Stimulated activated CD4-positive, alpha-beta T cell treated with anti-CD3 and anti-CD28 coated beads, TNF-alpha, amount 100 ng/mL, for 4 hours (primary cell): ENCODE measurements around the gene WSB1.
A peak's percentile ranks its signal among the peaks of the same experiment; 100 is the strongest.

Experiments used
- DNase-seq, 3 experiments: peaks; one replicate each; pipeline ENCODE4 v3.0.0-alpha.2; 2020; ENCODE audit warnings: low read depth in 3 of 3

WSB1 gene

GRCh38 chr17:27338536-27338985, 44.6 kb downstream of the WSB1 start:
- no peak for DNase-seq

- no peak for DNase-seq
These were observed 45.4 kb downstream of the WSB1 start for GRCh38 chr17:27339198-27339835.

DNA sequence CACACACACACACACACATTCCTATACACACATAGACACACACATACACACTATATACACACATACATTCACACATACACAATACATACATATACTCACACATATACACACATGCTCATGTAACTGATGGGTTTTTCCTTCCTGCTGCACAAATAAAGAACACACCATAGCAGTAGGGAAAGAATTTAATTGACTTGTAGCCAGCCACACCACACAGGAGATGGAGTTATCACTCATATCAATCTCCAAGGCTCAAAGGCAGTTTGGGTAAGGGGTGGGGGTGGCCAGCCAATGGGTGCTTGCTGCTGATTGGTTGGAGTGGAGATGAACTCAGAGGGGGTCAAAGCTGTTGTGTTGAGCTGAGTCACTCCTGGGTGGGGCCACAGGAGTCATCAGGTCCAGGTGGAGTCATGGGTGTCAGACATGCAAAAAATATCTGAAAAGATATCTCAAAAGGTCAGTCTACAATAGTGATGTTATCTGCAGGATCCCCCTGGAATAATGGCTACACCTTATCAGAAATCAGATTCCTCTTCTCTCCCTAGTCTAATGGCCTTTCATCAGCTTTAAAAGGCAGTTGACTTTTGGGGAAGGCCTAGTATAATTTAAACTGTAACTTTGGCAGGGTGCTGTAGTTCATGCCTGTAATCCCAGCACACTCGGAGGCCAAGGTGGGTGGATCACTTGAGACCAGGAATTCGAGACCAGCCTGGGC, 46.1 kb downstream of the WSB1 start:
- no peak for DNase-seq

DNA sequence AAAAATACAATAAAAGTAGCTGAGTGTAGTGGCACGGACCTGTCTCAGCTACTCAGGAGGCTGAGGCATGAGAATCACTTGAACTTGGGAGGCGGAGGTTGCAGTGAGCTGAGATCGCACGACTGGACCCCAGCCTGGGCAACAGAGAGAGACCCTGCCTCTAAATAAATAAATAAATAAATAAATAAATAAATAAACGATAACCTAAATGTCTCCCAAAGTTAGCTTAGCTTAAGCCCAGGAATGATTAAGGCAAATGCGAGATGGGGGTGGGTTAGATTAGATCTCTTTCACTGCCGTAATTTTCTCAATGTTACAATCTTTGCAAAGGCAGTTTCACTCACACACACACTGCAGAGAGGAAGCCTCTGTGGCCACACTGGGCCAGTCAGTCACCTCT, 46.7 kb downstream of the WSB1 start:
- no peak for DNase-seq

DNA sequence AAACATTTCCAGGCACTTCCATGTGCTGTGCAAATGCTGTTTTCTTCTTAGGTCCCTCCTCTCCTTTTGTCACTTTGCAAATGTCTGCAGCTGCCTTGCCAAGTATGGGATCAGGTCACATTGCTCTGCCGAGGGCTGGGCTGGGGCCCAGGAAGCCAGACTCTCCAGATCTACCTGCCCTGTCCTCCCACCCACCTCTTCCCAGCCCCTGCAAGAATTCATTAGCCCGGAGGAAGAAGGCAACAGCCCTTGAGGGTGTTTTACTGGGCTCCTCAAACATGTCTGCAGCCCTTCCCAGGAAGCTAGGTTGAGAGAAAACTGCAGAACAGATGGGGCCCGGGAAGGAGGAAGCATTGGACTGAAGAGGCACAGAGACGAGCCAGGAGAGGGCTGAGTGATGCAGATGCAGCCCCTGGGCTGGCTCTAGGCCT, 47.1 kb downstream of the WSB1 start:
- DNase-seq = no peak

DNA sequence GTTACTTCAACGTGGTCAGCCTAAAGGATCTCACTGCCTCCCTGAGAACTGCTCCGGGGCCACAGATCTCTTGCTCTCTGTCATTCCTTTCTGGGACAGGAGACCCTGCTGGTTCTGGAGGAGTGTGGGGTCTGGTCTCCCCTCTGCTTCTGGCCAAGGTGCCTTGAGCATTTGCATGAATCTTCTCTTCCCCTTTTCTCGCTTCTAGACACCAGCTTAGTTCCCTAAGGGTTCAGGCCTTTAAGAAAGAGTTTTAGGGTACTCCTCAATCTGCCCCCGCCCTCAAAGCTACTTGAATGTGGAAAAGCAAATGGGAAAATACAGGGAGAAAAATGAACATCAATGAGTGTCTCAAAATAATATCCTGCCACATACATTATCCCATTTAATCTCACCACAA, 48.1 kb downstream of the WSB1 start:
- no peak for DNase-seq

- DNase-seq = no peak
These were observed 49.4 kb downstream of the WSB1 start for GRCh38 chr17:27343294-27343693.

- DNase-seq = no peak
These were observed 50.2 kb downstream of the WSB1 start for GRCh38 chr17:27343977-27344607.

DNA sequence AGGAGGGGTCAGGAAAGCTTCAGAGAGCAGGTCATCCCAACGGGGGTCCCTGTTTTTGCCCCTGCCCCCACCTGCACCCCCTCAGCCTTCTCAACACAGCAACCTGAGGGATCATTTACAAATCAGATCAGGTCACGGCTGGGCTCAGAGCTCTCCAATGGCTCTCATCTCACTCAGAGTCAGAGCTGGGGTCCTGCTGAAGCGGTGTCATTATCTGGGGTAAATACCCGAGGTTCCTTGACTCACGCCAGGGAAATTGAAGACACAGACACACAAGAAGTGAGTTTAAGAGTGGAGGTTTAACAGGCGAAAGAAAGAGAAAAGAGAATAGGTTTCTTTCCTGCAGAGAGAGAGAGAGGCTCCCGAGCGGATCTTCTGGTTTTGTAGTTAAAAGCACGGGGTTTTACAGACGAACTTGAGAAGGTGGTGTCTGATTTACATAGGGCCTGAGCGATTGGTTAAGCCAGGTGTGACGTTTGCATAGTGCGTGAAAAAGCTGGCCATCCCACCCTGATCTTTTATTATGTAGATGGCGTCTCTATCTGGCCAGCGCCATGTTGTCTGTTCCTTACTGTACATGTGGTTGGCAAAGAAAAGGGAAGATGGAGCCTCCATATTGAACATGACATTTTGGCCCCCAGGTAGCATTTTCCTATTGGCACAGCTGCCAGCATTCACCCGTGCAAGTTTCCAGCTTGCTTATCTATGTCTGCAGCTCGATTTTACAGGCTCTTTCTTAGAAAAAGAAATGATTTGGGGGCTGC, 51.4 kb downstream of the WSB1 start:
- no peak for DNase-seq

GRCh38 chr17:27346228-27346899, 52.5 kb downstream of the WSB1 start:
- DNase-seq = no peak

- DNase-seq = no peak
These were observed 54.3 kb downstream of the WSB1 start for GRCh38 chr17:27348196-27348595.

DNA sequence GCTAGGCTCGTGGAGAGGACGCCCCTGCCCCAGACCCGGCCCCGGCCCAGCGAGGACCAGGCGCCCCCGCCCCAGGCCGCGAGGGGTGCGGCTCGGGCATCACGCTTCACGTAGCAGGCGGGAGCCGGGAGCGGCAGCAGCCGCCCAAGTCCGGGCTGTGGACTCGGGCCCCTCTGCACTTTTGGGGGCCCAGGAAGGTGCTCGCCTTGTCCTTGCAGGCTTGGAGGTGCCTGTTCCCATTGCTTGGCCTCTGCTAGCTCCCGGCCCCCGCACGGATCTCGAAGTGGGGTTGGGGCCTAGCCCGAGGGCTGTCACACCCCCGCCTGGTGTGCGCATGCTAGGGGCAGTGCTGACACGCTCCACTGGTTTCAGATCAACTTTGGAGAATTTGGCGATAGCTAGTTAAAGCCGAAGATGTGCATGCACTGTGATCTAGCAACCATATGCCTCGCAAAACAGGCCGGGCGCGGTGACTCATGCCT, 55.7 kb downstream of the WSB1 start:
- DNase-seq = peak in 1 of 3 experiments; percentile 9

- DNase-seq = no peak
These were observed 57.8 kb downstream of the WSB1 start for GRCh38 chr17:27351759-27352158.

DNA sequence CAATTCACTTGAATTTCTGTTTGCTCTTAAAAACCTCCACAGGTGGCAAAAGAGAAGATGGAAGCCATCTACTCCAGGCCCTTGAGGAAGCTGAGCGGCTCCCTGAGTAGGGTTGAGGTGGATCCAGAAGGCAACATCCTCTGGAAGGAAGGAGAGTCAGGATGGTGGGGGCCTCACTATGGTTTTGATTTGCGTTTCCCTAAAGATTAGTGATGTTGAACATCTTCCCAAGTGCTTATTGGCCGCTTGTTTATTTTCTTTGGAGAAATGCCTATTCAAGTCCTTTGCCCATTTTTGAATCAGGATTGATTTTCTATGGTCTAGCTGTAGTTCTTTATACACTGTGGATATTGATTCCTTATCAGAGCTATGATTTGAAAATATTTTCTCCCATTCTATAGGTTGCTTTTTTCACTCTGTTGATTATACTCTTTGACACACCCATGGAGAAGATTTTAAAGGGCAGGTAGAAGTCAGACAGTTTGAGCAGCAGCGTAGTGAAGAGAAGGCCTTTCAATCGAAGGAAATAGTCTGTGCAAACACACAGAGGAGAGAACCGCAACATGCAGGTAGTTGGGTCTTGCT, 58.6 kb downstream of the WSB1 start:
- no peak for DNase-seq

DNA sequence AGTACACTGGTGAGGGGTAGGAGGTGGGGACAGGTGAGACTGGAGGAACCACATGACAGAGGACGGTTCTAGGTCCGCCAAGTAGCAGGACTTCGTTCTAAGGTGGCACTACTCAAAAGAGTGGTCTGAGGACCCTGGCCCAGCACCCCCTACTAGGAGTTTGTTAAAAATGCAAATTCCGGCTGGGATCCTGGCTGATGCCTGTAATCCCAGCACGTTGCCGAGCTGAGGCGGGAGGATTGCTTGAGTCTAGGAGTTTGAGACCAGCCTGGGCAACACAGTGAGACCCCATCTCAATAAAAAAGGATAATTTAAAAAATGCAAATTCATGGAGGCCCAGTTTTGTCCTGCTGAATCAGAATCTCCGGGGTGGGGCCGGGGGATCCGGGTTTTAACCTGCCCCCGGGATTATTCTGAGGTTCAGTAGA, 59.1 kb downstream of the WSB1 start:
- DNase-seq = no peak

- DNase-seq = peak; percentile 72 to 80 (median 80)
These were observed 59.6 kb downstream of the WSB1 start for GRCh38 chr17:27353461-27354050.

- DNase-seq = no peak
These were observed 60.2 kb downstream of the WSB1 start for GRCh38 chr17:27354051-27354490.

DNA sequence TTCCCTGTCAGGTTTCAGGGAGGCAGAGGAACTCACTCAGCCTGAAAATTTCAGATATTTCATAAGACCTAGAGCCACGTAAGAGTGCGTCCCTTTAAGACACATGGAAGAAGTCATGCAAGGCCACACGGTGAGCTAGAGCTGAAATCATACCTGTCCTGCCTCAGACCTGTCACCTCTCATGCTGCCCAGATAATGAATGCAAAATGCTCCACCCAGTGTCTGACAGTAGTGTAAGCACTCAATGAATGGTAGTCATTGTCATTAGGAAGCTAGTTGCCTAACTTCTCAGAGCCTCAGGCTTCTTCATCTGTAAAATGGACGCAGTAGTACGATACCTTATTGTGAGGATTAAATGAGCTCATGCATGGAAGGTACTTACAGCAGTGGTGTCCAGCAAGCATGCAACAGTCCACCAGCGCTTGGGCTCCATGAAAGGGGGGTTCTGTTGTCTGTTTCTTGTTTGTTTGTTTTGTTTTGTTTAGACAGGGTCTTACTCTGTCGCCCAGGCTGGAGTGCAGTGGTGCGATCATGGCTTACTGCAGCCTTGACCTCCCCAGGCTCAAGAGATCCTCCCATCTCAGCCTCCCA, 60.7 kb downstream of the WSB1 start:
- DNase-seq = no peak

- no peak for DNase-seq
These were observed 61.5 kb downstream of the WSB1 start for GRCh38 chr17:27355419-27355818.

GRCh38 chr17:27356091-27356705, 62.3 kb downstream of the WSB1 start:
- DNase-seq = no peak
